GM12878 (cell line): ENCODE results near the gene SPARC. TPM values are rescaled to one million over a fixed set of nuclear protein-coding genes. Genes with fewer than 3 reads are reported as not detected.

Experiments used
- ATAC-seq: fragments of 200-7000 bp; cut with Tn5 transposase; 3 replicates; pipeline ENCODE4 v1.9.1; 2020; ENCODE audit warnings: mild to moderate bottlenecking, moderate library complexity
- BruUV-seq: library from RNA; stranded (reverse); fragments of 400-500 nt; replicated peaks from 2 replicates; lab custom pipeline; 2021; lab: Mats Ljungman, UMichigan
- CTCF ChIA-PET: fragments of 300-600 bp; sonication (Branson Sonifier 250); formaldehyde crosslinking; extraction: SDS; loops from one replicate; lab custom pipeline; 2021; ENCODE audit warnings: inconsistent platforms; lab: Yijun Ruan, JAX
- POLR2A ChIA-PET: fragments of 350-600 bp; formaldehyde crosslinking; extraction: SDS; loops from one replicate; lab custom pipeline; 2021; ENCODE audit warnings: inconsistent platforms; lab: Charles Lee
- RAD21 ChIA-PET: fragments of 300-600 bp; sonication (Branson Sonifier 250); formaldehyde crosslinking; loops from one replicate; lab custom pipeline; 2023; ENCODE audit warnings: antibody characterized with exemption; ENCODE audit not compliant: unreplicated experiment; lab: Charles Lee
- SMC1A ChIA-PET: fragments of 300-600 bp; sonication (Branson Sonifier 250); formaldehyde crosslinking; loops from one replicate; lab custom pipeline; 2023; ENCODE audit not compliant: unreplicated experiment, uncharacterized antibody; lab: Charles Lee
- DNase-seq: peaks from one replicate; pipeline ENCODE4 v3.0.0-alpha.2; 2011; ENCODE audit warnings: low read depth, low spot score
- FAIRE-seq: peaks from 3 replicates; lab custom pipeline; 2011; peaks lifted over from hg19 to GRCh38; lab: Jason Lieb, UNC
- H2AFZ ChIP-seq: 2 replicates; pipeline ENCODE4 v1.6.0; 2011; ENCODE audit warnings: low read depth, low read length, control low read depth; ENCODE audit not compliant: control insufficient read depth
- H3K27ac ChIP-seq: 2 replicates; pipeline ENCODE4 v1.5.1; 2011; ENCODE audit warnings: control low read depth; ENCODE audit not compliant: control insufficient read depth, insufficient read depth
- H3K27me3 ChIP-seq, 2 experiments: replicated peaks in 1 of 2; 2 replicates each; pipeline versions ENCODE4 v1.6.0 to v1.6.1; 2011; ENCODE audit warnings: low read length in 1 of 2; ENCODE audit not compliant: control insufficient read depth in 2 of 2, insufficient read depth in 2 of 2
- H3K36me3 ChIP-seq, 2 experiments: 2 replicates each; pipeline ENCODE4 v1.5.1; 2011; ENCODE audit warnings: low read length in 1 of 2; ENCODE audit not compliant: control insufficient read depth in 2 of 2, insufficient read depth in 2 of 2
- H3K4me1 ChIP-seq: 2 replicates; pipeline ENCODE4 v1.6.1; 2011; ENCODE audit warnings: mild to moderate bottlenecking, low read length, moderate library complexity, mixed read lengths; ENCODE audit not compliant: control insufficient read depth, insufficient read depth
- H3K4me2 ChIP-seq: 2 replicates; pipeline ENCODE4 v1.6.0; 2011; ENCODE audit warnings: control low read depth; ENCODE audit not compliant: control insufficient read depth, insufficient read depth
- H3K4me3 ChIP-seq: fragments of 200-600 bp; sonication (generic); 2 replicates; pipeline ENCODE4 v1.5.1; 2016
- H3K79me2 ChIP-seq: 2 replicates; pipeline ENCODE4 v1.6.0; 2011; ENCODE audit warnings: low read length; ENCODE audit not compliant: control insufficient read depth, insufficient read depth
- H3K9ac ChIP-seq: 2 replicates; pipeline ENCODE4 v1.8.0; 2011; ENCODE audit warnings: low read length, control low read depth, mixed read lengths; ENCODE audit not compliant: control insufficient read depth, insufficient read depth
- H3K9me3 ChIP-seq: replicated peaks from 3 replicates; pipeline ENCODE4 v1.5.1; 2011; ENCODE audit warnings: mild to moderate bottlenecking, low read length; ENCODE audit not compliant: control insufficient read depth, insufficient read depth
- H4K20me1 ChIP-seq: 2 replicates; pipeline ENCODE4 v1.6.0; 2011; ENCODE audit not compliant: control insufficient read depth, insufficient read depth
- ATF2 ChIP-seq: IDR thresholded peaks from 2 replicates; pipeline ENCODE4 v1.6.1; 2012; ENCODE audit warnings: low read length, inconsistent platforms
- CEBPB ChIP-seq, 2 experiments: fragments of 150-350 bp in 1 of 2; IDR thresholded peaks; 2 replicates each; pipeline ENCODE4 v1.6.1; 2012 to 2014; ENCODE audit warnings: low read depth in 2 of 2, low read length in 2 of 2, borderline replicate concordance in 1 of 2, inconsistent platforms in 1 of 2
- CHD2 ChIP-seq: IDR thresholded peaks from 2 replicates; pipeline ENCODE4 v1.6.1; 2011; ENCODE audit warnings: low read depth, low read length, improper control_type of control experiment, borderline replicate concordance
- HDAC6 ChIP-seq: fragments of 200-600 bp; sonication (generic); IDR thresholded peaks from one replicate; pipeline ENCODE4 v1.8.0; 2017; ENCODE audit warnings: antibody characterized with exemption; ENCODE audit not compliant: unreplicated experiment
- HSF1 ChIP-seq: fragments of 150-350 bp; IDR thresholded peaks from 2 replicates; pipeline ENCODE4 v1.6.1; 2014; ENCODE audit warnings: mild to moderate bottlenecking, low read depth, low read length
- MAX ChIP-seq: IDR thresholded peaks from 2 replicates; pipeline ENCODE4 v1.6.1; 2012; ENCODE audit warnings: low read depth, low read length, improper control_type of control experiment
- NBN ChIP-seq: fragments of 450-650 bp; IDR thresholded peaks from 2 replicates; pipeline ENCODE4 v1.6.1; 2016
- NFYB ChIP-seq: IDR thresholded peaks from 2 replicates; pipeline ENCODE4 v1.6.1; 2011; ENCODE audit warnings: low read depth, mild to moderate bottlenecking, low read length, improper control_type of control experiment, moderate library complexity; ENCODE audit not compliant: insufficient read depth
- POLR2AphosphoS5 ChIP-seq: IDR thresholded peaks from 2 replicates; pipeline ENCODE4 v1.6.1; 2011; ENCODE audit warnings: mild to moderate bottlenecking, low read length, inconsistent platforms
- SP1 ChIP-seq: IDR thresholded peaks from one replicate; pipeline ENCODE4 v1.6.1; 2011; ENCODE audit warnings: low read depth, low read length
- TAF1 ChIP-seq: IDR thresholded peaks from 2 replicates; pipeline ENCODE4 v1.6.1; 2011; ENCODE audit warnings: mild to moderate bottlenecking, low read depth, low read length, borderline replicate concordance
- ZBTB40 ChIP-seq: fragments of 450-650 bp; IDR thresholded peaks from 2 replicates; pipeline ENCODE4 v1.6.1; 2016; ENCODE audit warnings: mild to moderate bottlenecking, moderate library complexity, borderline replicate concordance
- WGBS: methylation state at CpG from one replicate; pipeline ENCODE4 v1.1.6; 2016; ENCODE audit warnings: low lambda C conversion rate; ENCODE audit not compliant: insufficient replicate concordance, insufficient coverage; ENCODE audit errors: missing lambda C conversion rate; 5-methylcytosine and 5-hydroxymethylcytosine counted together
- in situ Hi-C: fragments of 300-500 bp; cut with MboI; formaldehyde crosslinking; loops from 9 replicates; pipeline ENCODE4 v1.14.3; 2018; ENCODE audit warnings: mixed read lengths
- intact Hi-C: fragments of 100-400 bp; cut with micrococcal nuclease; formaldehyde crosslinking; loops from one replicate; pipeline ENCODE4 v1.14.2; 2022; ENCODE audit not compliant: unreplicated experiment
- polyA plus RNA-seq, 11 experiments: library from polyadenylated mRNA; depleted of rRNA in 4 of 11; unstranded in 6 of 11; stranded (reverse) in 5 of 11; fragments of >200 nt; fragmentation: Nextera tagmentation in 4 of 11; fragmentation: Illumina TruSeq in 1 of 11; extraction: Ambion mirVana in 4 of 11; extraction: Trizol in 1 of 11; gene quantifications; 1 replicate in 1 of 11; 2 replicates in 10 of 11; pipeline versions ENCODE4 v1.2.1 to v1.2.3, GENCODE V29; 2011 to 2016; ENCODE audit warnings: inconsistent platforms in 2 of 11, missing spikeins in 2 of 11, low read depth in 1 of 11
- total RNA-seq, 4 experiments: library from RNA; depleted of rRNA in 3 of 4; stranded (reverse); fragments of >200 nt in 3 of 4; fragmentation: Illumina TruSeq in 1 of 4; extraction: Trizol in 1 of 4; gene quantifications; 2 replicates each; pipeline versions ENCODE4 v1.2.1 to v1.2.3, GENCODE V29; 2013 to 2021
- TF ChIP-seq, protein P1 (sequence below): IDR thresholded peaks from 2 replicates; pipeline ENCODE4 v1.6.1; 2011; ENCODE audit warnings: low read depth, mild to moderate bottlenecking, low read length, moderate library complexity, borderline replicate concordance; ENCODE audit errors: extremely low read depth

The SPARC gene
- total and polyA plus RNA-seq, 10 of the 15 experiments (the other 5 are each of a cell fraction or from before 2014, with no cell fraction given) = 29.6 to 154 (median 57.0) TPM

- FAIRE-seq (no peak), DNase-seq (no peak), ATAC-seq (no peak)
- H3K9ac ChIP-seq = no peak overlapping the region
- no peaks in the 10 kb centered on the region; a peak in 1 of 4 replicates for H3K27me3 ChIP-seq
- no peak overlapping the region for H2AFZ ChIP-seq
- in situ Hi-C loops = no loop called here
- intact Hi-C loops = no loop called here
- SMC1A ChIA-PET = interaction anchor here (1.9 kb wide), 1 partner anchor 32 kb away, joined by 6 read pairs; no protein-coding TSS in a partner anchor
- H3K4me1 ChIP-seq = no peaks in the 10 kb centered on the region; the same call in 1 of the 2 replicates
- 59% methylated on average over 6 of the region's 6 CpGs for WGBS
- no peak for TF ChIP-seq NBN
- TF ChIP-seq ZBTB40 = no peak
- TF ChIP-seq TAF1 = no peak
- no peak for TF ChIP-seq POLR2AphosphoS5
- TF ChIP-seq CEBPB (IDR thresholded peaks at IDR 0.05; ENCODE audit: borderline replicate concordance in 1 of 2, low read depth in 2 of 2, low read length in 2 of 2) = no peak
- no peak for TF ChIP-seq HDAC6
- TF ChIP-seq MAX = no peak
- no peak for TF ChIP-seq SP1
- TF ChIP-seq, protein P1, sequence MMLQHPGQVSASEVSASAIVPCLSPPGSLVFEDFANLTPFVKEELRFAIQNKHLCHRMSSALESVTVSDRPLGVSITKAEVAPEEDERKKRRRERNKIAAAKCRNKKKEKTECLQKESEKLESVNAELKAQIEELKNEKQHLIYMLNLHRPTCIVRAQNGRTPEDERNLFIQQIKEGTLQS = no peak
- TF ChIP-seq NFYB = no peak
- TF ChIP-seq ATF2 = no peak
- TF ChIP-seq CHD2 = no peak
- no peak for TF ChIP-seq HSF1
- no peaks in the 10 kb centered on the region for H3K36me3 ChIP-seq
- no peaks in the 10 kb centered on the region for H3K9me3 ChIP-seq
- H3K4me3 ChIP-seq = no peak overlapping the region
- no peak overlapping the region for H3K27ac ChIP-seq
- POLR2A ChIA-PET = no interaction called here
- H3K4me2 ChIP-seq = no peak overlapping the region
- H4K20me1 ChIP-seq = no peaks in the 10 kb centered on the region
- RAD21 ChIA-PET = no interaction called here
- no peaks in the 10 kb centered on the region for H3K79me2 ChIP-seq
- BruUV-seq = no TSS peak
- CTCF ChIA-PET = no interaction called here
Measured at GRCh38 chr5:151620461-151620840, 66.3 kb downstream of the SPARC start.
